Esophagus muscularis mucosa (tissue), 4 donors: ENCODE data around the gene MAGI2. TPM values are rescaled to one million over a fixed set of nuclear protein-coding genes. Genes with fewer than 3 reads are reported as not detected.

ENCODE experiments used
- DNase-seq: peaks from one replicate; pipeline ENCODE4 v3.0.0-alpha.2; 2017; ENCODE audit errors: extremely low spot score
- H3K27ac ChIP-seq, 4 donors: fragments of 200-600 bp; sonication (generic); replicated peaks in 1 of 4; 1 replicate in 3 of 4; 2 replicates in 1 of 4; pipeline ENCODE4 v1.5.1; 2016 to 2019; ENCODE audit warnings: mild to moderate bottlenecking in 1 of 4
- H3K27me3 ChIP-seq, 4 donors: fragments of 200-600 bp; sonication (generic); one replicate each; pipeline versions ENCODE4 v1.5.1 to v1.6.0; 2016 to 2019
- H3K36me3 ChIP-seq, 4 donors: fragments of 200-600 bp; sonication (generic); one replicate each; pipeline ENCODE4 v1.5.1; 2016 to 2019
- H3K4me1 ChIP-seq, 4 donors: fragments of 200-600 bp; sonication (generic); one replicate each; pipeline ENCODE4 v1.5.1; 2016 to 2019
- H3K4me3 ChIP-seq, 4 donors: fragments of 200-600 bp; sonication (generic); 1 replicate in 2 of 4; 2 replicates in 2 of 4; pipeline ENCODE4 v1.5.1; 2016 to 2019; ENCODE audit warnings: mild to moderate bottlenecking in 4 of 4, moderate library complexity in 1 of 4
- H3K9me3 ChIP-seq, 4 donors: fragments of 200-600 bp; sonication (generic); 1 replicate in 3 of 4; 2 replicates in 1 of 4; pipeline ENCODE4 v1.5.1; 2016 to 2019
- CTCF ChIP-seq, 3 experiments: fragments of 200-600 bp in 2 of 3; fragments of 450-650 bp in 1 of 3; sonication (generic) in 2 of 3; IDR thresholded peaks; one replicate each; pipeline ENCODE4 v1.5.1; 2017 to 2019; ENCODE audit warnings: antibody characterized with exemption in 3 of 3, mild to moderate bottlenecking in 2 of 3, moderate library complexity in 1 of 3
- EP300 ChIP-seq: sonication (generic); formaldehyde crosslinking; IDR thresholded peaks from one replicate; pipeline ENCODE4 v1.6.1; 2017; ENCODE audit warnings: antibody characterized with exemption
- POLR2A ChIP-seq: fragments of 450-650 bp; IDR thresholded peaks from one replicate; pipeline ENCODE4 v1.6.1; 2017; ENCODE audit warnings: antibody characterized with exemption, moderate library complexity, mild to moderate bottlenecking, low read depth
- POLR2AphosphoS5 ChIP-seq, 2 donors: sonication (generic); formaldehyde crosslinking; IDR thresholded peaks; one replicate each; pipeline ENCODE4 v1.6.1; 2017; ENCODE audit warnings: antibody characterized with exemption in 2 of 2
- WGBS: methylation state at CpG from one replicate; pipeline ENCODE4 v1.1.5; 2018; 5-methylcytosine and 5-hydroxymethylcytosine counted together
- intact Hi-C: fragments of 100-400 bp; cut with DNase I; formaldehyde crosslinking; loops from one replicate; pipeline ENCODE4 v1.15.1; 2023
- total RNA-seq, 4 donors: library from RNA; depleted of rRNA; stranded (reverse); fragments of >200 nt; gene quantifications; one replicate each; pipeline versions ENCODE4 v1.1.0 to v1.2.1, GENCODE V29; 2016

The MAGI2 gene
- total RNA-seq, 4 donors from 2014 or later, result 14.4 to 22.3 (median 21.2) TPM

DNA sequence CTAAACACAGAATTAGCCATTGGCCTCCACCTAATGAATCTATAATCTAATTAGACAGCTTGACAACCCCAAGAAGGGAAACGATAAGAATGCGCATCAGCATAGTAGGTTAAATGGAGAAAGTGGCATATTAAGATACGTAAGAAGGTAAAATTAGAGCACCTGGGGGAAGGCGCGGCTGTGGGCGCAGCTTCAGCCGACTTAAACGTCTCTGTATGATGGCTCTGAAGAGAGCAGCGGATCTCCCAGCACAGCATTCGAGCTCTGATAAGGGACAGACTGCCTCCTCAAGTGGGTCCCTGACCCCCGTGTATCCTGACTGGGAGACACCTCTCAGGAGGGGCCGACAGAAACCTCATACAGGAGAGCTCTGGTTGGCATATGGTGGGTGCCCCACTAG lies 1136.1 kb downstream of the MAGI2 start:
- intact Hi-C loops, result no loop called here
- Histone ChIP-seq H3K27ac (no peak overlapping the region), H3K4me3 (no peak overlapping the region), H3K27me3 (no peaks in the 10 kb centered on the region), H3K36me3 (no peaks in the 10 kb centered on the region), H3K4me1 (no peaks in the 10 kb centered on the region), H3K9me3 (no peaks in the 10 kb centered on the region)
- WGBS, result 86% methylated on average over 12 of the region's 12 CpGs
- no peak for TF ChIP-seq EP300
- TF ChIP-seq POLR2AphosphoS5 (IDR thresholded peaks at IDR 0.05), result no peak
- no peak for TF ChIP-seq CTCF (IDR thresholded peaks at IDR 0.05)
- no peak for TF ChIP-seq POLR2A
- DNase-seq, result no peak

DNA sequence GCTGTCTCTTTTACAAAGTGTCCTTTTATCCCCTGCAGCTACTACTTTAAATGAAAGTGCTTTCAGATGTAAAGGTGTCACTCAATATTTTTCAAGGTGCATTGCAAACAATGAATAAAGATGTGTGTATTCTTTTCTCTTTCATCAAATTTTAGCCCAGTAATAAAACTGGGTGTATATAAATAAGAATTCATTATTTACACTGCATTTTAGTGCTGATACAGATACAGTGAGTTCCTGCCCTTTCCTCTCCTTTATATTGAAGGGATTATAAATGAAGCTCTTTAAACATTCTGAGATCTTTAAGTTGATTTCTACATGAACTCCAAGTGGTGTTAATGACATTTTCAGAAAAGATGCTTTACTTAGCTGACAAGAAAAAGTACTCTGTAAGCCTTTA lies 1137.4 kb downstream of the MAGI2 start:
- Histone ChIP-seq H3K4me1 (no peaks in the 10 kb centered on the region), H3K4me3 (no peak overlapping the region), H3K36me3 (no peaks in the 10 kb centered on the region), H3K27ac (no peak overlapping the region), H3K9me3 (no peaks in the 10 kb centered on the region), H3K27me3 (no peaks in the 10 kb centered on the region)
- no peak for DNase-seq
- intact Hi-C loops, result no loop called here
- TF ChIP-seq EP300 (no peak), POLR2AphosphoS5 (IDR thresholded peaks at IDR 0.05) (no peak), POLR2A (no peak), CTCF (IDR thresholded peaks at IDR 0.05) (no peak)

GRCh38 chr7:78315119-78315518 lies 1138.3 kb downstream of the MAGI2 start:
- 82% methylated on average over 2 of the region's 2 CpGs for WGBS
- TF ChIP-seq EP300 (no peak), POLR2A (no peak), POLR2AphosphoS5 (IDR thresholded peaks at IDR 0.05) (no peak), CTCF (IDR thresholded peaks at IDR 0.05) (no peak)
- no peaks in the 10 kb centered on the region for H3K9me3 ChIP-seq
- DNase-seq, result no peak
- no peaks in the 10 kb centered on the region for H3K36me3 ChIP-seq
- no peaks in the 10 kb centered on the region for H3K27me3 ChIP-seq
- H3K4me3 ChIP-seq, result no peak overlapping the region
- H3K4me1 ChIP-seq, result no peaks in the 10 kb centered on the region
- H3K27ac ChIP-seq, result no peak overlapping the region
- intact Hi-C loops, result no loop called here

DNA sequence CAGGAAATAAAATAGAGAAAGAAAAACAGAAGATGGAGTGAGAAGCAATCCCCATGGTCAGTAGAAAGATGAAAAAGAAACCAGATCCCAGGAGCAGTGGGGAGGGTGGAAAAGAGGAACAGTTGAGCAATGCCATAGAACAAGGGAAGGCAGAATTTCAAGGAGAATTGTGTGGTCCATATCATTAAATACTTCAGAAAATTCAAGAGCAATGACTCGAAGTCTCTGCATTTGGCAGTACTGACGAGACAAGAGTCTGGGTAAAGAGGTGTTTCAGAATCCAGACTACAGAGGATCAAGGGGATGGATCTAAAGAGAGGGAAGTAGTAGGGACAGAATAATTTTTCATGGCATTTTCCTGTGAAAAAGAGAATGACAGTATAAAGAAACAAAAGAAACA lies 1142.3 kb downstream of the MAGI2 start:
- intact Hi-C loops, result no loop called here
- Histone ChIP-seq H3K27me3 (no peaks in the 10 kb centered on the region), H3K9me3 (no peaks in the 10 kb centered on the region), H3K4me3 (no peak overlapping the region), H3K27ac (no peak overlapping the region), H3K4me1 (no peaks in the 10 kb centered on the region), H3K36me3 (no peaks in the 10 kb centered on the region)
- DNase-seq, result no peak
- 78% methylated on average over 2 of the region's 2 CpGs for WGBS
- TF ChIP-seq CTCF (IDR thresholded peaks at IDR 0.05) (no peak), POLR2A (no peak), POLR2AphosphoS5 (IDR thresholded peaks at IDR 0.05) (no peak), EP300 (no peak)

GRCh38 chr7:78307892-78308291 lies 1145.6 kb downstream of the MAGI2 start:
- no peaks in the 10 kb centered on the region for H3K36me3 ChIP-seq
- DNase-seq, result no peak
- H3K9me3 ChIP-seq, result no peaks in the 10 kb centered on the region
- intact Hi-C loops, result no loop called here
- H3K27me3 ChIP-seq, result no peaks in the 10 kb centered on the region
- H3K4me3 ChIP-seq, result no peak overlapping the region
- TF ChIP-seq CTCF (IDR thresholded peaks at IDR 0.05), result no peak
- TF ChIP-seq POLR2AphosphoS5 (IDR thresholded peaks at IDR 0.05), result no peak
- no peak for TF ChIP-seq EP300
- TF ChIP-seq POLR2A, result no peak
- no peaks in the 10 kb centered on the region for H3K4me1 ChIP-seq
- no peak overlapping the region for H3K27ac ChIP-seq
